MG63 (cell line): ENCODE data around the gene PDZRN4. TPM values are rescaled to one million over a fixed set of nuclear protein-coding genes. Genes with fewer than 3 reads are reported as not detected.
"Not testable (repeated sequence)": the region's sequence is repeated elsewhere in the genome, so short reads cannot be mapped to it uniquely, and the experiment has no call there.

Source experiments
- DNase-seq: peaks from one replicate; pipeline ENCODE4 v3.0.0-alpha.2; 2020
- H3K27me3 ChIP-seq: fragments of 250-450 bp; sonication (Bioruptor Pico); 2 replicates; pipeline ENCODE4 v1.5.1; 2020; ENCODE audit warnings: mild to moderate bottlenecking, moderate library complexity
- H3K36me3 ChIP-seq: fragments of 250-450 bp; sonication (Bioruptor Pico); 2 replicates; pipeline ENCODE4 v1.5.1; 2020; ENCODE audit warnings: mild to moderate bottlenecking, moderate library complexity
- H3K4me3 ChIP-seq: fragments of 250-450 bp; sonication (Bioruptor Pico); 2 replicates; pipeline ENCODE4 v1.5.1; 2020; ENCODE audit warnings: mild to moderate bottlenecking, moderate library complexity
- H3K9me3 ChIP-seq: fragments of 250-450 bp; sonication (Bioruptor Pico); 2 replicates; pipeline ENCODE4 v1.5.1; 2020; ENCODE audit warnings: mild to moderate bottlenecking, moderate library complexity
- total RNA-seq: library from RNA; depleted of rRNA; stranded (reverse); fragments of >200 nt; shearing (Covaris generic); gene quantifications from 2 replicates; pipeline ENCODE4 v1.2.3, GENCODE V29; 2014; ENCODE audit warnings: low replicate concordance

PDZRN4 gene
- total RNA-seq, 1 experiment from 2014 or later: not detected

- H3K4me3 ChIP-seq: no peak overlapping the region
- no peak for DNase-seq
- no peaks in the 10 kb centered on the region for H3K36me3 ChIP-seq
These were observed 66.1 kb downstream of the PDZRN4 start for GRCh38 chr12:41254004-41254914.

GRCh38 chr12:41263196-41263595, 75.1 kb downstream of the PDZRN4 start:
- not testable (repeated sequence) for DNase-seq, H3K4me3 ChIP-seq, H3K27me3 ChIP-seq, H3K9me3 ChIP-seq, H3K36me3 ChIP-seq

More at GRCh38 chr12:41254004-41254914, 66.1 kb downstream of the PDZRN4 start:
- Histone ChIP-seq H3K9me3 (no peaks in the 10 kb centered on the region), H3K27me3 (no peaks in the 10 kb centered on the region)

- Histone ChIP-seq H3K4me3 (no peak overlapping the region), H3K9me3 (no peaks in the 10 kb centered on the region), H3K36me3 (no peaks in the 10 kb centered on the region), H3K27me3 (no peaks in the 10 kb centered on the region)
- no peak for DNase-seq
These were observed 76.2 kb downstream of the PDZRN4 start for GRCh38 chr12:41264281-41264680.

- no peaks in the 10 kb centered on the region for H3K9me3 ChIP-seq
- H3K4me3 ChIP-seq: no peak overlapping the region
- no peaks in the 10 kb centered on the region for H3K36me3 ChIP-seq
- H3K27me3 ChIP-seq: no peaks in the 10 kb centered on the region
- DNase-seq: no peak
These were observed 80.9 kb downstream of the PDZRN4 start for GRCh38 chr12:41269056-41269455.

GRCh38 chr12:41271489-41271888, 83.4 kb downstream of the PDZRN4 start:
- no peak for DNase-seq
- H3K4me3 ChIP-seq: no peak overlapping the region
- H3K36me3 ChIP-seq: no peaks in the 10 kb centered on the region
- H3K9me3 ChIP-seq: no peaks in the 10 kb centered on the region
- no peaks in the 10 kb centered on the region for H3K27me3 ChIP-seq

GRCh38 chr12:41274643-41275042, 86.5 kb downstream of the PDZRN4 start:
- Histone ChIP-seq H3K9me3 (no peaks in the 10 kb centered on the region), H3K4me3 (no peak overlapping the region), H3K36me3 (no peaks in the 10 kb centered on the region), H3K27me3 (no peaks in the 10 kb centered on the region)
- DNase-seq: no peak

DNA sequence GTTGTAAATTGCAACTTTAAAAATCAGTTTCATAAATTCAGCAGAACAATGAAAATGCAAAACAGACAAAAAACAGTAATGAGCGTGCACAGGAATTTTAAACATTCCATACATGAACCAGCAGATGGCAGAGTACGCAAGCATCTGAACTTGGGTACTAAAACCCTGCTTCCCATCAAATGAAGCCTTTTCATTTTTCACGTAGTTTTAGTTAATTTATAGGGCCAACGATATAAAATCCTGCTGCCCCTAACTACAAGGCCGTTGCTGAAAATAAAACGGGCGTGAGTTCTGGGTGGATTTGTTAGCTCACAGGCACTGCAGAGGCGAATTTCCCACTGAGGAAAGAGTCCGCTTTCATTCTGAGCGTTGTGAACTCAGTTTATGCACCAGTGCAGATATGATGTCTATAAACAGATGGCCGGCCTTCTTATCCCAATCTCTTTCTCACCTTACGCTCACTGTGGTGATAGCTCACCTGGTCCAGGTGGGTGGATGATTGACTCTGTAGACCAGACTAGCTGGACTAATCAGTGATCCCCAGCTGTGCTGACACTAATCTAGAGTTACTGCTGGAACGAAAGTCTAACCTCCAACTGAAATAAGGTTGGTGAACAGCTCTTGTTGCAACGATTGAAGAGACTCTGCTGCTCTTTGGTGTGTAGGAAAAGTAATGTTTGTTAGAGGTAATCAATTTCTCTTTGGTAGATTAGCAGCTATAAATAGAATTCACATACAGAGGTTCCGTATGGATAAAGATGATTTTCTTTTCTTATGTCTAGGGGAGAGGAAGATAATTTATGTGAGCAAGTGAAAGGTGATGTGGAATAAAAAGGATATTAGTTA, 89.2 kb downstream of the PDZRN4 start:
- H3K9me3 ChIP-seq: no peaks in the 10 kb centered on the region
- no peak overlapping the region for H3K4me3 ChIP-seq
- DNase-seq: no peak
- H3K27me3 ChIP-seq: no peaks in the 10 kb centered on the region
- H3K36me3 ChIP-seq: no peaks in the 10 kb centered on the region

DNA sequence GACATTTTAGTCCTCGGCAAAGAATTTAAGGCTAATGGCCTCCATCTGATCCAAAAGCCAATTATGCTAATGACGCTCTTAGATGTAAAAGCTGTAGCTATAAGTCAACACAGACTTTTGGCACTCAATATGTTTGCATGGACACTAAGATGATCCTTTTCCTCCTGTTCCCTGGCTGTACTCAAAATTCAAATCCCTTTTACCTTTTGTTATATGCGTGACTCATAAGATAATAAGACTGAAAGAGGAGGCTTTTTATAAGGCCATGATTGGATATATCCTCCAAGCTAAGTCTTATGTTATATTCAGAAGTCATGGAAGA, 89.8 kb downstream of the PDZRN4 start:
- H3K9me3 ChIP-seq: no peaks in the 10 kb centered on the region
- no peak for DNase-seq
- no peaks in the 10 kb centered on the region for H3K27me3 ChIP-seq
- H3K36me3 ChIP-seq: no peaks in the 10 kb centered on the region
- no peak overlapping the region for H3K4me3 ChIP-seq

GRCh38 chr12:41280341-41281095, 92.4 kb downstream of the PDZRN4 start:
- DNase-seq, H3K36me3 ChIP-seq: not testable (repeated sequence)

GRCh38 chr12:41285470-41285869, 97.3 kb downstream of the PDZRN4 start:
- H3K4me3 ChIP-seq, H3K36me3 ChIP-seq, H3K9me3 ChIP-seq, DNase-seq, H3K27me3 ChIP-seq: not testable (repeated sequence)

More at GRCh38 chr12:41280341-41281095, 92.4 kb downstream of the PDZRN4 start:
- H3K4me3 ChIP-seq, H3K9me3 ChIP-seq, H3K27me3 ChIP-seq: not testable (repeated sequence)

DNA sequence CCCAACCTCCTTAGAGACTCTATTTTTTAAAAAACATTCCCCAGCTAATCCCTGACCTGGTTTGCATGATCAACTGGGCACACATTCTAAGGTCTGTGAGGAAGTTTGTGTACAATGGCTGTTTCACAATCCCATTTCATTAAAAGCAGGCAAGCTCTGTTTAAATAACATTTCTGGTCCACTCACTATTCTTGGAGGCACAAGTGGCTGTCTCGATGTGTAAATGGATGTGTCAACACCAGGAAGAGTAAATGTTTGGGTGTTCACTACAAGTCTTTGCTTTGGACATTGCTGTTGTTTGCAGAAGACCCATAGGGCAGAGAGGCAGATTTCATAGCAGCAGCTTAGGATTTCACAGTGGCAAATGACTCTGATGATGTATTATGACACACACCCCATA, 98.3 kb downstream of the PDZRN4 start:
- Histone ChIP-seq H3K36me3 (no peaks in the 10 kb centered on the region), H3K9me3 (no peaks in the 10 kb centered on the region)
- DNase-seq: no peak

GRCh38 chr12:41287500-41288141, 99.5 kb downstream of the PDZRN4 start:
- no peak overlapping the region for H3K4me3 ChIP-seq
- no peaks in the 10 kb centered on the region for H3K27me3 ChIP-seq
- no peaks in the 10 kb centered on the region for H3K36me3 ChIP-seq
- DNase-seq: no peak
- H3K9me3 ChIP-seq: no peaks in the 10 kb centered on the region

More for the DNA sequence above, 98.3 kb downstream of the PDZRN4 start:
- Histone ChIP-seq H3K27me3 (no peaks in the 10 kb centered on the region), H3K4me3 (no peak overlapping the region)

GRCh38 chr12:41288142-41288811, 100.2 kb downstream of the PDZRN4 start:
- Histone ChIP-seq H3K9me3 (no peaks in the 10 kb centered on the region), H3K27me3 (no peaks in the 10 kb centered on the region), H3K4me3 (no peak overlapping the region), H3K36me3 (no peaks in the 10 kb centered on the region)
- no peak for DNase-seq

GRCh38 chr12:41289501-41289900, 101.4 kb downstream of the PDZRN4 start:
- H3K4me3 ChIP-seq: no peak overlapping the region
- H3K9me3 ChIP-seq: no peaks in the 10 kb centered on the region
- H3K36me3 ChIP-seq: no peaks in the 10 kb centered on the region
- no peak for DNase-seq
- H3K27me3 ChIP-seq: no peaks in the 10 kb centered on the region

DNA sequence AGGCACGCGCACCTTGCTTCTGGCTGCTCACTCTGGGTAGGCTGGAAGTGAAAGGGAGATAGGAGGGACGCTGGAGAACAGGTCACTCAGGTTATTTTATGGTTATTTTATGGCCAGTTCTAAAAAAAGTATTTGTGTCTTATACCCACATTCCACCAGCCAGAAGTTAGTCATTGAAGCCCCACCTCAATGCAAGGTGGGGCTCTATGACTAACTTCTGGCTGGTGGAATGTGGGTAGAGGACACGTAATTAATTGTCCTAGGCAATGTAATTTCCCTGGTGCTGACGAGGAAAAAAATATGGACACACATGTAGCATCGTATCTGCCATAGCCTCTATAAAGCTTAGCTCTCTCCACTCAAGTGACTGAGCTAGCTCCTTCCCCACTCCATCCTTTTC, 104.9 kb downstream of the PDZRN4 start:
- Histone ChIP-seq H3K4me3 (no peak overlapping the region), H3K9me3 (no peaks in the 10 kb centered on the region), H3K36me3 (no peaks in the 10 kb centered on the region), H3K27me3 (no peaks in the 10 kb centered on the region)
- DNase-seq: no peak

DNA sequence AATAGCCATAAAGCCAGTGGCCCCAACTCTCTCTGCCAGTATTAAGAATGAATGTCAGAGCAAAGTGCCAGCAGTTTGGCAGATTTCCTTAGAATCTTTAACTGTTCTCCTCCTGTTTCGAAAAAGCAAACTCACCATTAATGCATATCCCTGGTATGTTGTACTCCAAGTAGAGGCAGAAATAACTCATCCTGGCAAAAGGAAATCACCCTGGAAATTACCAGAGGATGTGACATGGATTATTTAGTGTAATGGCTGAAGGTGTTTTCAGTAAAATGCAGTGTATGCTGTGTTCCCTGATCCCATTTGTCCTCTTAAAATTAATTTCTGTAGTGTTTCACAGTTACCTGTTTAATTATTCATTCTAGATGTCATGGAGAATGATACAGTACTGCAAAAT, 105.3 kb downstream of the PDZRN4 start:
- no peak overlapping the region for H3K4me3 ChIP-seq
- H3K9me3 ChIP-seq: no peaks in the 10 kb centered on the region
- H3K27me3 ChIP-seq: no peaks in the 10 kb centered on the region
- H3K36me3 ChIP-seq: no peaks in the 10 kb centered on the region
- DNase-seq: no peak
